HG02623 (cell line): ENCODE data around the gene RTN4RL2.

Experiments
- ATAC-seq: cut with Tn5 transposase; IDR thresholded peaks from one replicate; pipeline ENCODE4 v1.9.1; 2021; ENCODE audit warnings: moderate library complexity; ENCODE audit not compliant: unreplicated experiment

The RTN4RL2 gene

GRCh38 chr11:57497303-57498247 is 37.2 kb downstream of the RTN4RL2 start:
- ATAC-seq, result no peak

- ATAC-seq, result no peak
These were observed 38.2 kb downstream of the RTN4RL2 start for GRCh38 chr11:57498540-57498939.

- ATAC-seq, result peak; percentile 100
These were observed 39.2 kb downstream of the RTN4RL2 start for GRCh38 chr11:57499413-57499982.

- ATAC-seq, result no peak
These were observed 39.7 kb downstream of the RTN4RL2 start for GRCh38 chr11:57499983-57500461.

- ATAC-seq, result no peak
These were observed 40.2 kb downstream of the RTN4RL2 start for GRCh38 chr11:57500515-57500914.

GRCh38 chr11:57500926-57501325 is 40.6 kb downstream of the RTN4RL2 start:
- no peak for ATAC-seq

GRCh38 chr11:57501953-57502352 is 41.6 kb downstream of the RTN4RL2 start:
- ATAC-seq, result no peak

GRCh38 chr11:57502376-57502775 is 42.0 kb downstream of the RTN4RL2 start:
- ATAC-seq, result no peak

- ATAC-seq, result no peak
These were observed 42.5 kb downstream of the RTN4RL2 start for GRCh38 chr11:57502870-57503269.

- ATAC-seq, result no peak
These were observed 44.2 kb downstream of the RTN4RL2 start for GRCh38 chr11:57504511-57504910.

- ATAC-seq, result no peak
These were observed 46.2 kb downstream of the RTN4RL2 start for GRCh38 chr11:57506522-57506921.

- no peak for ATAC-seq
These were observed 48.2 kb downstream of the RTN4RL2 start for GRCh38 chr11:57508341-57509170.

- no peak for ATAC-seq
These were observed 51.6 kb downstream of the RTN4RL2 start for GRCh38 chr11:57511741-57512430.

- no peak for ATAC-seq
These were observed 52.5 kb downstream of the RTN4RL2 start for GRCh38 chr11:57512646-57513451.

- ATAC-seq, result no peak
These were observed 53.1 kb downstream of the RTN4RL2 start for GRCh38 chr11:57513452-57513795.

GRCh38 chr11:57513911-57514537 is 53.7 kb downstream of the RTN4RL2 start:
- ATAC-seq, result peak; percentile 26

GRCh38 chr11:57514538-57515331 is 54.4 kb downstream of the RTN4RL2 start:
- peak; percentile 41 for ATAC-seq

- ATAC-seq, result peak; percentile 36
These were observed 55.2 kb downstream of the RTN4RL2 start, which contains the start of gene SLC43A1 for GRCh38 chr11:57515332-57516060. Gene SLC43A1, minus strand, starts transcription at chr11:57515702. Its CDS starts 1,591 bp downstream, at chr11:57514111.
